Calu3 (cell line): ENCODE results near the gene AIP. TPM values are rescaled to one million over a fixed set of nuclear protein-coding genes. Genes with fewer than 3 reads are reported as not detected.
A peak's percentile ranks its signal among the peaks of the same experiment; 100 is the strongest.

Experiments used
- BruUV-seq: library from RNA; stranded (reverse); fragments of 400-500 nt; replicated peaks from 2 replicates; lab custom pipeline; 2021; lab: Mats Ljungman, UMichigan
- CTCF ChIA-PET: fragments of 300-600 bp; sonication (Branson Sonifier 250); formaldehyde crosslinking; loops from one replicate; lab custom pipeline; 2022; ENCODE audit warnings: antibody characterized with exemption; lab: Charles Lee
- DNase-seq: peaks from one replicate; pipeline ENCODE4 v3.0.0; 2022
- H3K27ac Mint-ChIP-seq: one replicate; pipeline ENCODE4 v1.8.0; 2022; ENCODE audit warnings: mixed read lengths; ENCODE audit not compliant: unreplicated experiment
- H3K27me3 Mint-ChIP-seq: one replicate; pipeline ENCODE4 v1.8.0; 2022; ENCODE audit warnings: mixed read lengths; ENCODE audit not compliant: unreplicated experiment
- H3K36me3 Mint-ChIP-seq: one replicate; pipeline ENCODE4 v1.8.0; 2022; ENCODE audit warnings: mild to moderate bottlenecking, moderate library complexity, mixed read lengths; ENCODE audit not compliant: insufficient read depth, unreplicated experiment
- H3K4me1 Mint-ChIP-seq: one replicate; pipeline ENCODE4 v1.8.0; 2022; ENCODE audit warnings: mild to moderate bottlenecking, low read depth, mixed read lengths; ENCODE audit not compliant: unreplicated experiment
- H3K4me3 Mint-ChIP-seq: one replicate; pipeline ENCODE4 v1.8.0; 2022; ENCODE audit warnings: mild to moderate bottlenecking, low read depth, moderate library complexity, mixed read lengths; ENCODE audit not compliant: unreplicated experiment
- H3K9me3 Mint-ChIP-seq: one replicate; pipeline ENCODE4 v1.8.0; 2022; ENCODE audit warnings: low read depth, mixed read lengths; ENCODE audit not compliant: unreplicated experiment
- CTCF ChIP-seq: fragments of 200-600 bp; IDR thresholded peaks from one replicate; pipeline ENCODE4 v1.8.0; 2022; ENCODE audit warnings: antibody characterized with exemption; ENCODE audit not compliant: unreplicated experiment
- intact Hi-C: fragments of 100-400 bp; cut with micrococcal nuclease; formaldehyde crosslinking; loops from one replicate; pipeline ENCODE4 v1.10.0; 2022; ENCODE audit not compliant: unreplicated experiment
- total RNA-seq: library from RNA; stranded (reverse); gene quantifications from 2 replicates; pipeline ENCODE4 v1.2.3, GENCODE V29; 2022

The AIP gene
- total RNA-seq, 1 experiment from 2014 or later, result 44.0 TPM

GRCh38 chr11:67494371-67495233, 11.8 kb downstream of the AIP start:
- intact Hi-C loops, result no loop called here
- Mint-ChIP-seq H3K4me3 (no peak overlapping the region), H3K27me3 (no peaks in the 10 kb centered on the region), H3K36me3 (peaks cover 65% of the 10 kb centered on the region), H3K9me3 (no peaks in the 10 kb centered on the region), H3K4me1 (no peaks in the 10 kb centered on the region), H3K27ac (no peak overlapping the region)
- CTCF ChIA-PET, result interaction anchor here (0.5 kb wide), 1 partner anchor 12 kb away, joined by 4 read pairs; the partner anchor contains the start of gene AIP
- no TSS peak for BruUV-seq
- no peak for DNase-seq
- TF ChIP-seq CTCF, result no peak

- Mint-ChIP-seq H3K27ac (no peak overlapping the region), H3K4me1 (no peaks in the 10 kb centered on the region), H3K9me3 (no peaks in the 10 kb centered on the region), H3K27me3 (no peaks in the 10 kb centered on the region), H3K4me3 (no peak overlapping the region), H3K36me3 (peaks cover 63% of the 10 kb centered on the region)
- CTCF ChIA-PET, result interaction anchor here (0.5 kb wide), 1 partner anchor 13 kb away, joined by 4 read pairs; the partner anchor contains the start of gene AIP
- BruUV-seq, result no TSS peak
- DNase-seq, result no peak
- intact Hi-C loops, result no loop called here
- TF ChIP-seq CTCF, result no peak
Observed at GRCh38 chr11:67495234-67496005, 12.6 kb downstream of the AIP start.

DNA sequence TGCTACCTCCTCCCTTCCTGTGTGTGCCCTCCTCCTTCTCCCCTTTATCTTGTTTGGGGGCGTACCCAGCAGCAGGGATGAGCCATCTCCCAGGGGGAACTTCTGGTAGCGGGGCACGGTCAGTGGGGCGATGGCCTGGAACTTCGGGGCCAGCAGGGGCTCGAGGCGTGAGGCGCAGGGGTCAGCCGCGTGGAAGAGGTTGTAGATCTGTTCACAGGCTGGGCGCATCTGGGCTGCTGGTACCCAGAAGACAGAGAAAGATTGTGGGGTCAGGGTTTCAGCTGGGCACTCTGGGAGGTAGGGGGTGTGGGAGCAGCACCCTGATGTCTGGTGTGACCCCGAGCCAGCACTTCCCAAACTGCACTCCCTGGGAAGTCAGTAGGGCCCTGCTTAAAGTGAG, 13.3 kb downstream of the AIP start:
- Mint-ChIP-seq H3K27me3 (no peaks in the 10 kb centered on the region), H3K27ac (no peak overlapping the region), H3K4me1 (no peaks in the 10 kb centered on the region), H3K9me3 (no peaks in the 10 kb centered on the region), H3K36me3 (peaks cover 63% of the 10 kb centered on the region), H3K4me3 (no peak overlapping the region)
- CTCF ChIA-PET, result no interaction called here
- DNase-seq, result no peak
- TF ChIP-seq CTCF, result no peak
- intact Hi-C loops, result no loop called here
- BruUV-seq, result no TSS peak

DNA sequence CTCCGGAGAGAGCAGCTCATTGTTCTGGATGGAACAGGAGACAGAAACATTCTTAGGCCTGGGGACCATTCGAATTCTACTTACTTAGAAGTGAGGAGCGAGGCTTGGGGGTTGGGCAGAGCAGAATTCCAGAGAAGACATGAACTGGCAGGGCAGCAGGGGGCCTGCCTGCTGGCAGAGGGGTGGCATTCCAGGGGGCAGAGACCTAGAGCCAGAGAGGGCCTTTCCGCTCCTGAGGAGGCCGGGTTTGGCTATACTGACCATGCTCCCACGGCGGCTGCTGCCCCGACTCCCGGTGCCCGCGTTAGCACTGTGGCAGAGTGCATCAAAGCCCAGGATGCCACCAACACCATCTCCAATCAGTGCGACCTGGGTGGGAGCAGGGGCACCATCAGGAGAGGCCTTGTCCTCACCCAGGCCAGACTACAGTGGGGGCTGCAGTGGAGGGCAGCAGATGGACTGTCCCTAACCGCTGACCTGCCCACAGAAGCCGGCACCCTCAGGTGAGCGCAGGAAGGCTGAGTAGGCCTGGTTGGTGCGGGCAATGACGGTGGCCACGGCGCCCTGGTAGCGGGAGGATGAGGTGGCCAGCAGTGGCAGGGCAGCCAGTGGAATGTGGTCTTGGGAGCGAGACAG, 14.9 kb downstream of the AIP start:
- intact Hi-C loops, result no loop called here
- H3K4me1 Mint-ChIP-seq, result no peaks in the 10 kb centered on the region
- no peaks in the 10 kb centered on the region for H3K9me3 Mint-ChIP-seq

More for the DNA sequence above, 14.9 kb downstream of the AIP start:
- H3K27me3 Mint-ChIP-seq, result no peaks in the 10 kb centered on the region
- no peak for DNase-seq
- CTCF ChIA-PET, result no interaction called here
- no peak overlapping the region for H3K4me3 Mint-ChIP-seq
- peaks cover 54% of the 10 kb centered on the region for H3K36me3 Mint-ChIP-seq
- peak overlapping the region; percentile 27 for H3K27ac Mint-ChIP-seq
- no TSS peak for BruUV-seq
- no peak for TF ChIP-seq CTCF
